T-helper 22 cell (primary cell): ENCODE measurements around the gene HOXB6.

ENCODE experiments used
- DNase-seq: peaks from one replicate; pipeline ENCODE4 v3.0.0-alpha.2; 2020; ENCODE audit warnings: low read depth

Gene HOXB6

GRCh38 chr17:48634493-48635208 lies 29.9 kb upstream of the HOXB6 start:
- no peak for DNase-seq

- no peak for DNase-seq
Measured at GRCh38 chr17:48633266-48633677, 28.5 kb upstream of the HOXB6 start.

GRCh38 chr17:48632579-48633265 lies 27.9 kb upstream of the HOXB6 start:
- DNase-seq, result no peak

- DNase-seq, result no peak
Measured at GRCh38 chr17:48631693-48632578, 27.1 kb upstream of the HOXB6 start.

- no peak for DNase-seq
Measured at GRCh38 chr17:48630925-48631692, 26.3 kb upstream of the HOXB6 start.

- DNase-seq, result no peak
Measured at GRCh38 chr17:48630009-48630924, 25.5 kb upstream of the HOXB6 start.

- DNase-seq, result no peak
Measured at GRCh38 chr17:48629411-48629759, 24.6 kb upstream of the HOXB6 start.

- DNase-seq, result no peak
Measured at GRCh38 chr17:48628649-48629410, 24.0 kb upstream of the HOXB6 start.

- DNase-seq, result no peak
Measured at GRCh38 chr17:48627623-48628521, 23.1 kb upstream of the HOXB6 start.

- no peak for DNase-seq
Measured at GRCh38 chr17:48627118-48627597, 22.4 kb upstream of the HOXB6 start.

- no peak for DNase-seq
Measured at GRCh38 chr17:48626245-48627117, 21.7 kb upstream of the HOXB6 start, which contains the start of gene HOXB9. Gene HOXB9 (minus strand): TSS chr17:48626358. CDS start chr17:48626269, 89 bp downstream.

- no peak for DNase-seq
Measured at GRCh38 chr17:48625495-48626244, 20.9 kb upstream of the HOXB6 start.

GRCh38 chr17:48624544-48625494 lies 20.0 kb upstream of the HOXB6 start:
- no peak for DNase-seq

GRCh38 chr17:48624118-48624517 lies 19.3 kb upstream of the HOXB6 start:
- DNase-seq, result no peak

GRCh38 chr17:48623583-48623982 lies 18.8 kb upstream of the HOXB6 start:
- DNase-seq, result no peak

GRCh38 chr17:48622857-48623256 lies 18.1 kb upstream of the HOXB6 start:
- DNase-seq, result no peak
